OCI-LY1 (cell line): Measurements from ENCODE around the gene SLC12A8.

Source experiments
- H2AFZ ChIP-seq: fragments of 200-600 bp; sonication (generic), shearing (Covaris generic); 2 replicates; pipeline ENCODE4 v1.6.0; 2014; ENCODE audit warnings: antibody characterized with exemption, mild to moderate bottlenecking, low read length
- H3F3A ChIP-seq: fragments of 200-600 bp; sonication (generic), shearing (Covaris generic); 2 replicates; pipeline ENCODE4 v1.6.0; 2014; ENCODE audit warnings: mild to moderate bottlenecking, antibody characterized with exemption, low read length, moderate library complexity; ENCODE audit not compliant: insufficient read depth
- H3K27ac ChIP-seq: fragments of 200-600 bp; sonication (generic); 2 replicates; pipeline ENCODE4 v1.5.1; 2014; ENCODE audit warnings: low read length, mixed run types, mild to moderate bottlenecking, low read depth; ENCODE audit not compliant: poor library complexity, severe bottlenecking
- H3K27me3 ChIP-seq: fragments of 200-600 bp; sonication (generic); 2 replicates; pipeline ENCODE4 v1.6.0; 2014; ENCODE audit warnings: antibody characterized with exemption, mild to moderate bottlenecking, low read length, moderate library complexity; ENCODE audit not compliant: insufficient read depth
- H3K36me3 ChIP-seq: fragments of 200-600 bp; sonication (generic); 2 replicates; pipeline ENCODE4 v1.6.1; 2014; ENCODE audit warnings: mild to moderate bottlenecking, antibody characterized with exemption, low read length, moderate library complexity, mixed read lengths; ENCODE audit not compliant: insufficient read depth
- H3K4me1 ChIP-seq: fragments of 200-600 bp; sonication (generic); 2 replicates; pipeline ENCODE4 v1.5.1; 2014; ENCODE audit warnings: mild to moderate bottlenecking, low read length, moderate library complexity; ENCODE audit not compliant: insufficient read depth, severe bottlenecking
- H3K4me2 ChIP-seq: fragments of 200-600 bp; sonication (generic), shearing (Covaris generic); 2 replicates; pipeline ENCODE4 v1.6.1; 2014; ENCODE audit warnings: low read length
- H3K4me3 ChIP-seq: fragments of 200-600 bp; sonication (generic); 2 replicates; pipeline ENCODE4 v1.5.1; 2014; ENCODE audit warnings: low read length, low read depth, mild to moderate bottlenecking, mixed read lengths; ENCODE audit not compliant: poor library complexity, severe bottlenecking
- H3K79me2 ChIP-seq: fragments of 200-600 bp; shearing (Covaris generic); 2 replicates; pipeline ENCODE4 v1.6.1; 2016; ENCODE audit warnings: mixed run types, low read length, mixed read lengths; ENCODE audit not compliant: insufficient read depth
- H3K9ac ChIP-seq: fragments of 200-600 bp; sonication (generic), shearing (Covaris generic); 2 replicates; pipeline ENCODE4 v1.6.1; 2014; ENCODE audit warnings: mild to moderate bottlenecking, low read length, mixed read lengths
- H3K9me2 ChIP-seq: fragments of 200-600 bp; sonication (generic), shearing (Covaris generic); 2 replicates; pipeline ENCODE4 v1.6.1; 2014; ENCODE audit warnings: low read depth, mild to moderate bottlenecking, low read length, mixed read lengths
- H3K9me3 ChIP-seq: fragments of 200-600 bp; shearing (Covaris generic); 2 replicates; pipeline ENCODE4 v1.6.1; 2014; ENCODE audit warnings: low read length, mixed read lengths
- H4K20me1 ChIP-seq: fragments of 200-600 bp; sonication (generic), shearing (Covaris generic); 2 replicates; pipeline ENCODE4 v1.6.0; 2016; ENCODE audit warnings: mild to moderate bottlenecking, low read length; ENCODE audit not compliant: insufficient read depth
- CTCF ChIP-seq: fragments of 200-600 bp; sonication (generic), shearing (Covaris generic); IDR thresholded peaks from 2 replicates; pipeline ENCODE4 v1.5.1; 2017; ENCODE audit warnings: mild to moderate bottlenecking, antibody characterized with exemption, low read length, moderate library complexity, mixed read lengths
- EZH2 ChIP-seq: fragments of 200-600 bp; sonication (generic), shearing (Covaris generic); IDR thresholded peaks from 2 replicates; pipeline ENCODE4 v1.8.0; 2017; ENCODE audit warnings: borderline replicate concordance, mixed run types, mild to moderate bottlenecking, antibody characterized with exemption, low read length, moderate library complexity, mixed read lengths

Gene SLC12A8

GRCh38 chr3:125148836-125149235 lies 63.7 kb downstream of the SLC12A8 start:
- Histone ChIP-seq H4K20me1 (no peaks in the 10 kb centered on the region), H3K4me3 (no peak overlapping the region), H3K4me1 (peaks cover 29% of the 10 kb centered on the region), H3F3A (no peaks in the 10 kb centered on the region), H3K9me2 (no peaks in the 10 kb centered on the region), H3K27ac (no peak overlapping the region), H3K9ac (no peak overlapping the region), H3K36me3 (no peaks in the 10 kb centered on the region), H3K79me2 (no peaks in the 10 kb centered on the region), H3K27me3 (peaks cover 14% of the 10 kb centered on the region; the same call in 1 of the 2 replicates), H2AFZ (no peak overlapping the region), H3K9me3 (no peaks in the 10 kb centered on the region), H3K4me2 (no peak overlapping the region)
- TF ChIP-seq CTCF (no peak), EZH2 (no peak)

- Histone ChIP-seq H3K9ac (no peak overlapping the region), H3K36me3 (no peaks in the 10 kb centered on the region), H2AFZ (no peak overlapping the region), H3F3A (no peaks in the 10 kb centered on the region), H3K27ac (no peak overlapping the region), H3K9me2 (no peaks in the 10 kb centered on the region), H3K79me2 (no peaks in the 10 kb centered on the region), H4K20me1 (no peaks in the 10 kb centered on the region), H3K4me3 (no peak overlapping the region), H3K9me3 (no peaks in the 10 kb centered on the region), H3K4me2 (no peak overlapping the region), H3K27me3 (peaks cover 18% of the 10 kb centered on the region; the same call in 1 of the 2 replicates), H3K4me1 (peaks cover 25% of the 10 kb centered on the region)
- TF ChIP-seq EZH2 (no peak), CTCF (no peak)
These were observed 64.3 kb downstream of the SLC12A8 start for GRCh38 chr3:125148016-125148812.

- H3K9me3 ChIP-seq: no peaks in the 10 kb centered on the region
- peaks cover 21% of the 10 kb centered on the region for H3K4me1 ChIP-seq
- H2AFZ ChIP-seq: no peak overlapping the region
- no peak overlapping the region; the same call in 1 of the 2 replicates for H3K4me2 ChIP-seq
- no peaks in the 10 kb centered on the region for H4K20me1 ChIP-seq
- no peak overlapping the region for H3K27ac ChIP-seq
- H3K4me3 ChIP-seq: no peak overlapping the region
- no peak for TF ChIP-seq CTCF
- TF ChIP-seq EZH2: no peak
- H3F3A ChIP-seq: no peaks in the 10 kb centered on the region
- no peak overlapping the region for H3K9ac ChIP-seq
- H3K27me3 ChIP-seq: peaks cover 19% of the 10 kb centered on the region; the same call in 1 of the 2 replicates
- H3K9me2 ChIP-seq: no peaks in the 10 kb centered on the region
- H3K79me2 ChIP-seq: no peaks in the 10 kb centered on the region
- no peaks in the 10 kb centered on the region for H3K36me3 ChIP-seq
These were observed 65.1 kb downstream of the SLC12A8 start for GRCh38 chr3:125147491-125147820.
